ENCODE results near the gene TLR6. TPM values are rescaled to one million over a fixed set of nuclear protein-coding genes. Genes with fewer than 3 reads are reported as not detected.
A peak's percentile ranks its signal among the peaks of the same experiment; 100 is the strongest.

The TLR6 gene
- total RNA-seq: 2.3 and 4.8 TPM in 2 replicates

DNA sequence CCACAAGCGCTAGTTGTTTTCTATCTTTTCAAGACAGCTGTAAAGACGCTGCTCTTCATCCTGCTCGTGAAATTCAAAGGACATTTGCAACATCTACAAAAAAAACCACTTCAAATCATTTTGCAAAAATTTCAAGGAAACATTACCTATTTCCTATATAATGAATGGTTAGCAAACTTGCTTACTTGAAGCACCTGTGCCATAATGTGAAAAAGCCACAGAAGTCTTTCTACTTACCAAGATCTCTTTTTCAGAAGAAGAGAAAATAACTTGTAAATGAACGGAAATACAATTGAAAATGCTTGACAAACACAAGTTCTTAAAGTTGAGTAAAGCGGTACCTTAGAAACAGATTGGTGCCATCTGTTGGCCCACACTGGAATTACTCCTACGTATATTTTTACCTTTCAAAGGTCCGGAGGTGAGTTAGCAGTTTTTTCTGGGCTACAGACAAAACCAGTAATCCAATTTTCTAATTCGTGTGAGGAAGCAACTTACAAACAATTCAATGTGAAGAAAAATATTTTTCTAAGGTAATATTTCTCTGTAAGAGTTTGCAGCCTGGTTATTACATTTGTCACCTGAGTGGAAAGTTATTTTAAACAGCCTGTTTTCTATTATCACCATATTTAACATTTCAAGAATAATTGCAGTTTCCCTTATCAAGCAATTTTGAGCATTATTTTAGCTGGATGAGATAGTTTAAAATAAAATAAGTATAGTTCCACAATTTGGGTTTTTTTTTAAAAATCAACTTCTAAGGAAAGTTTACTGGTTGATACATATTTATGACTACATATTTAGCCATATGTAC, at the start of gene TLR6:
TSS of gene TLR6 (minus strand) at position 294 of the 814 bp plus-strand sequence. CDS start 27,344 bp downstream, outside the sequence.

GRCh38 chr4:38867478-38868058, 11.0 kb upstream of the TLR6 start, which contains the start of gene FAM114A1:
Gene FAM114A1 (plus strand): TSS chr4:38867806. CDS start chr4:38878079, 10,273 bp downstream.

GRCh38 chr4:38804654-38805295, 51.8 kb downstream of the TLR6 start, which contains the start of gene TLR1:
Gene TLR1 (minus strand): TSS chr4:38804791. CDS start chr4:38798831, 5,960 bp downstream.

DNA sequence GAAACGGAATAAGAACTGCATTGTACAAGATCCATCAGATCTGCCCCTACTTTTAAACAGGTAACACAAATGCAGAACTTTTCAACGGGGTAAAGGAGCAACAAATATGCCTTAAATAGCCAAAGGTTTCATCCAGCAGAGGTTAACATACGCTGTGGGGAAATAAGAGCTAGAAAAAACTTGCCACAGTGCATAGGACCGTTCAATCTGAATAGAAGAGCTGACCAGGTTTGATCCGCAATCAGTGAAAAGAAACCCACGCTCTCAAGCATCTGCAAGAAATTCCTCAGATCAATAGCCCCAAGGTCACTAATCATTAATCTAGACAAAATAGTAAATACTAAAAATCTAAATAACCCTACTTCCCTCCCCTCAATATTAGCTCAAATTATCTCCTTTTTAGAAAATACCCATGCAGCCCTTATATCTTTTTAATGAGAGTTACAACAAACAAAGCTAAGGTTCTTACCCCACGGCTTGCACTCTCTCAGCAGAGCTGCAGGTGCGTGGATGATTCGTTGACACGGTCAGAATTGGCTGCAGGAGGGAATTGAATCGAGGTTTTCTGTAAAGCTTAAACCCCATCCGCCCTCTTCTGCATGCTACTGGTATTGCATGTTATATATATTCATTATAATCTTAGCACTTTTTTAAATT, 74.0 kb downstream of the TLR6 start, which contains the start of gene TLR10:
TSS of gene TLR10 (minus strand) at position 539 of the 657 bp plus-strand sequence. CDS start 7,400 bp downstream, outside the sequence.

Small RNAs within 50 kb of the gene (small RNA-seq; reads per million reads assigned to genes)
- 59.9 reads per million, percentile 98 among the genes with 10 or more reads in this experiment for gene MIR574

Other genes starting within 250 kb of the TLR6 start
- gene KLF3, start 192.6 kb downstream of the TLR6 start, total RNA-seq: 33.6 and 43.7 TPM in 2 replicates
- not detected in 2 replicates for gene TLR10, start 73.8 kb downstream of the TLR6 start, total RNA-seq
- gene TLR1, start 52.0 kb downstream of the TLR6 start, total RNA-seq: 4.6 and 9.8 TPM in 2 replicates
- 149 and 225 TPM in 2 replicates for gene FAM114A1, start 11.0 kb upstream of the TLR6 start, total RNA-seq
- 2.3 and 3.3 TPM in 2 replicates for gene TMEM156, start 175.6 kb upstream of the TLR6 start, total RNA-seq
- 60.8 and 86.6 TPM in 2 replicates for gene KLHL5, start 205.4 kb upstream of the TLR6 start, total RNA-seq